ENCODE data around the gene KDM7A.
"Not testable (repeated sequence)": the region's sequence is repeated elsewhere in the genome, so short reads cannot be mapped to it uniquely, and the experiment has no call there.

The KDM7A gene, protein sequence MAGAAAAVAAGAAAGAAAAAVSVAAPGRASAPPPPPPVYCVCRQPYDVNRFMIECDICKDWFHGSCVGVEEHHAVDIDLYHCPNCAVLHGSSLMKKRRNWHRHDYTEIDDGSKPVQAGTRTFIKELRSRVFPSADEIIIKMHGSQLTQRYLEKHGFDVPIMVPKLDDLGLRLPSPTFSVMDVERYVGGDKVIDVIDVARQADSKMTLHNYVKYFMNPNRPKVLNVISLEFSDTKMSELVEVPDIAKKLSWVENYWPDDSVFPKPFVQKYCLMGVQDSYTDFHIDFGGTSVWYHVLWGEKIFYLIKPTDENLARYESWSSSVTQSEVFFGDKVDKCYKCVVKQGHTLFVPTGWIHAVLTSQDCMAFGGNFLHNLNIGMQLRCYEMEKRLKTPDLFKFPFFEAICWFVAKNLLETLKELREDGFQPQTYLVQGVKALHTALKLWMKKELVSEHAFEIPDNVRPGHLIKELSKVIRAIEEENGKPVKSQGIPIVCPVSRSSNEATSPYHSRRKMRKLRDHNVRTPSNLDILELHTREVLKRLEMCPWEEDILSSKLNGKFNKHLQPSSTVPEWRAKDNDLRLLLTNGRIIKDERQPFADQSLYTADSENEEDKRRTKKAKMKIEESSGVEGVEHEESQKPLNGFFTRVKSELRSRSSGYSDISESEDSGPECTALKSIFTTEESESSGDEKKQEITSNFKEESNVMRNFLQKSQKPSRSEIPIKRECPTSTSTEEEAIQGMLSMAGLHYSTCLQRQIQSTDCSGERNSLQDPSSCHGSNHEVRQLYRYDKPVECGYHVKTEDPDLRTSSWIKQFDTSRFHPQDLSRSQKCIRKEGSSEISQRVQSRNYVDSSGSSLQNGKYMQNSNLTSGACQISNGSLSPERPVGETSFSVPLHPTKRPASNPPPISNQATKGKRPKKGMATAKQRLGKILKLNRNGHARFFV

DNA sequence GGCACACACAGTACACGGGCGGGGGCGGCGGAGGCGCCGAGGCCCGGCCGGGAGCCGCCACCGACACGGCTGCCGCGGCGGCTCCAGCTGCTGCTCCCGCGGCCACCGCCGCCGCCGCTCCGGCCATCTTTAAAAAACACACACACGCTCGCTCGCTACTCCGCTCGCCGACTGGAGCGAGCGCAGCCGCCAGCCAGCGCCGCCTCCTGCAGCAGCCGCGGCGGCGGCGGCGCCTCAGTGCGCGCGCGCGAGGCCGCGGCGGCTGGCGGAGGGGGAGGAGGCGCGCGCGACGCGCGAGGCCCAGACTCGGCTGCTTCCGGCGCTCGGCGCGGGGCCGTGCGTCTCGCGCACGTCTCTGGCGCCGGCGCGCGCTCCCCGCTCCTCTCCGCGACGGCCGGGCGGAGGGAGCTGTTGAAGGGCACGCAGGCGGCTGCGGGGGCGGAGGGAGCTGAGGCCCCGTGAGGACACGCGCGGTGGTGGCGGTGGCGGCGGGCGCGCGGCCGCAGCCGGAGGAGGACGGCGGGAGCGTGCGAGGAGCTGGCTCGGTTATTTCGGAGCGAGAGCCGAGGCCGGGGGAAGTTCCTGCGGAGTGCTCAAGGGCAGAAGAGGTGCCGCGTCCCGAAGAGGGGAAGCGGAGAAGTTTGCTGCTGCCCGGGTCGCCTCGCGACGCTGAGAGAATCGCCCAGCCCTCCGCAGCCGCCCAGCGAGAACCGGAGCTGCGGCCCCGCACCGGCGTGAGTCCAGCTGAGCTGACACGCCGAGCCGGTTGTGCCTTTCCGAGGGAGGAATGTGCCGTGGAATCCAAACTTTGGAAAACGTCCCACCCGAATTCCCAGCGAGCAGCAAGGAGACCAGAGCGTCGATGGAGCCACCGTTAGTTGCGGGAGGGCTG lies at the start of gene KDM7A:
Gene KDM7A (minus strand): TSS at position 173 of the 892 bp plus-strand sequence. CDS start 46 bp downstream, at position 127.
- peak; percentile 92 for DNase-seq

DNA sequence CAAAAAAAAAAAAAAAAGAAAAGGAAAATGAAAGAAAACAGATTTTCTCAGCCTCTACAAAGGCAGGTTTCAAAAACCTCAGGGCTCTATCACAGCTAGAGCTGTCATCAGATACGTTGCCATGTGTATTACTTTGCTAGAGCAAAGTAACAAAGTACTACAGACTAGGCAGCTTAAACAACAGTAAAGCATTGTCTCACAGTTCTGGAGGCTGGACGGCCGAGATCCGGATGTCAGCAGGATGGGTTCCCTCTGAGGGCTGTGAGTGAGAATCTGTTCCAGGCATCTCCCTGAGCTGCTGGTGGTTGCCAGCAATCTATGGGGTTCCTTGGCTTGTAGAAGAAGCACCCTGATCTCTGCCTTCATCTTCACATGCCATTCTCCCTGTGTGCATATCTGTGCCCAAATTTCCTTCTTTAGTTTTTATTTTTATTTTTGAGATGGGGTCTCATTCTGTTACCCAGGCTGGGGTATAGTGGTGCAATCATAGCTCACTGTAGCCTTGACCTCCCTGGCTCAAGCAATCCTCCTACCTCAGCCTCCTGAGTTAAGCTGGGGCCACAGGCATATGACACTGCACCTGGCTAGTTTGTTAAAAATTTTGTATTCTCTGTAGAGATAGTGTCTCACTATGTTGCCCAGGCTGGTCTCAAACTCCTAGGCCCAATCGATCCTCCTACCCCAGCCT lies 48.9 kb upstream of the KDM7A start:
- no peak for DNase-seq

DNA sequence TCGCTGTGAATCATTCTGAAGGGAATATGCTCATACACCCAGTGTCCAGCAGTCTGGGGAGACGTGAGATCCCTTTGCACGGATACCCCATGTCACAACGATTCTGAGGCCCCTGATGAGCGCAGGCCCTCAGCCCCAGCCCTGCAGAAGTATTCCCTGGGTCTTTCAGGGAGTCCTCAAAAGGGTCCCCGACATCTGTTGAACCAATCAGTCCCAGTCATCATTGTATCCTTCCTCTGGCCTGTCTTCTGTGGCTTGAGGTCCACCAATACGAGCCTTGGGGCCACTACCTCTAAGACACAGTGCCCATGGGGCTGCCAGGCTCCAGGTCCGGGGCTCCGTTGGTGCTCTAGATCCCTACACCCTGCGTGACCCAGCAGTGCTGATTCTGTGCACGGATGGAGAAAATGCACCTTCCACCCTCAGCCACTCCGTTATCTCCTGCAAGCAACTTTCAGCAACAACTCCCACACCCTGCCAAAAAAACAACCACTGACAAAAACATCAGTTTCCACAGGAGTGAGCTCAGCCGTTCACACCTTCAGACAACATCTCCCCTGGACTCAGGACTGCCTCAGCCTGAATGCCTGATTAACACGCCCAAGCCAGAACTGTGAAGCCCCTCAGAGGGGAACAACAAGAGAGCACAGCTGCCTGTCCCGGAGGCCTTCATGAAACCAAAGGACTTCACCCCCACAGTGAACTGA lies 46.9 kb upstream of the KDM7A start:
- DNase-seq = no peak

DNA sequence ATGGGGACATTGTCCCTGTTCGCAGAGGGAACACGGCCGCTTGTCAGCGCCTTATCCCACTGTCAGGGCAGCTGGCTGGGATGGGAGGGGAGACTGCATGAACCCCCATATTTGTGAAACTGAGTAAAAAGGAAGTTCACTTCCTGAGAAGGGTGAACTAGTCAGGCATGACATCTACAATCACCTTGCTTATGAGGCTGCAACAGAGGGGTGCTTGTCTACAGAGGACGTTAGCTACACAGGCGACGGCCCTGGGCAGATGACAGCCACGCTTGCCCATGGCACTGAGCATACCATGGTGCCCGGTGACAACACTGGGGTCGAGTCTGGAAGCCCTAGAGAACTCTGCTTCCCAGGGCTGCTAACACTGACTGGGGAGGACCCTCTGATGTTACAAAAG lies 46.0 kb upstream of the KDM7A start:
- no peak for DNase-seq

DNA sequence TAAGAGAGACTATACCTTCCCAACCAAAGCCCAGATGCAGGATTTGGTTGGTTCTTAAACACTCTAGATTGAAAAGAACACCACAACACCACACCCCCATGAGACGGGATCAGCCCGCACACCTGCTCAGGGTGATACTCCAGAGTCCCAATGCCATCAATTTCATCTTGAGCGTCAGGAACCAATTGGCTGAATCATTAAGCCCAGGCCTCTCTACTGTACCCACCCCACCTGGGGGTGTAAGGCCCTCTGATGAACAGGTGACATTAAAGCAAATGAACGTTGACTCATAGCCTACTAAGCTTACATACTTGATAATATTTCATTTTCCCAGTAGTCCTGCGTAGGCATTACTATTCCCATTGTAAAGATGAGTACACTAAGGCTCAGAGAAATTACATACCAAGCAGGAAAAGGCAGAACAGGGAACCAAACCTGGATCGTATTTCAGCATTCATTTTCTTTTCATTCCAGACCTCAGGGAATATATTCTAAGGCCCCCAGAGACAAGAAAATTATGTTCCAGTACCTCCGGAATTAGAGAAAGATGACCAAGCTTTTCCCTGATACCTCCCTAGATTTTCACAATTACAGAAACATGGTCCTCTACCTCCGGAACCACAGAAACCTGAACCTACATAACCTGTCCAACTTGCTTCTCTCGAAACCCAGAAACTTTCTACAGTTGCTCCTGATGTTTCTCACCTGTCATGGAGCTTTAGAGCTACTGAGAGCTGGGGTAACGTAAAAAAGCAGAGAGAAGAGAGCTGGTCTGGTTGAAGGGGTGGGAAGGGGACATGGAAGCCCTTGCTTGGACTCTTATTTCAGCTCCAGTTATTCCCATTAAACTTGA lies 43.1 kb upstream of the KDM7A start:
- no peak for DNase-seq

DNA sequence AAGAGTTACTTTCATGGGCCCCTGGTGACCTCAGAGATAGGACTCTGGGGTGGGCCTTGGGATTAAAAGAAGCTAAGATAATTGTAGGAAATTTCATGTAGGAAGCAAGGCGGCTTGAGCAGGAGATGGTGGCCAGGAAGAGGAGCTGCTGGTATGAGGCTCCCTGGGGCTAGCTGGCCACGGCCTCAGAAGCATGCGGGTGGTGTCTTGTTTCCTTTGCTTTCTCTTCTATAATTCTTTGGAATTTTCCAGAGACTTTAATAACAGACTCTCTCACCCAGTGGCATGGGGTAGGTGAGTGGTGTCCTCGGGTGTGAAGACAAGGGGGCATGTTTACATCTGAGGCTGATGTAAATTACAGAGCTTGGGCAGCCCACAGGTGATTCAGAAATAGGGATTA lies 41.9 kb upstream of the KDM7A start:
- no peak for DNase-seq

DNA sequence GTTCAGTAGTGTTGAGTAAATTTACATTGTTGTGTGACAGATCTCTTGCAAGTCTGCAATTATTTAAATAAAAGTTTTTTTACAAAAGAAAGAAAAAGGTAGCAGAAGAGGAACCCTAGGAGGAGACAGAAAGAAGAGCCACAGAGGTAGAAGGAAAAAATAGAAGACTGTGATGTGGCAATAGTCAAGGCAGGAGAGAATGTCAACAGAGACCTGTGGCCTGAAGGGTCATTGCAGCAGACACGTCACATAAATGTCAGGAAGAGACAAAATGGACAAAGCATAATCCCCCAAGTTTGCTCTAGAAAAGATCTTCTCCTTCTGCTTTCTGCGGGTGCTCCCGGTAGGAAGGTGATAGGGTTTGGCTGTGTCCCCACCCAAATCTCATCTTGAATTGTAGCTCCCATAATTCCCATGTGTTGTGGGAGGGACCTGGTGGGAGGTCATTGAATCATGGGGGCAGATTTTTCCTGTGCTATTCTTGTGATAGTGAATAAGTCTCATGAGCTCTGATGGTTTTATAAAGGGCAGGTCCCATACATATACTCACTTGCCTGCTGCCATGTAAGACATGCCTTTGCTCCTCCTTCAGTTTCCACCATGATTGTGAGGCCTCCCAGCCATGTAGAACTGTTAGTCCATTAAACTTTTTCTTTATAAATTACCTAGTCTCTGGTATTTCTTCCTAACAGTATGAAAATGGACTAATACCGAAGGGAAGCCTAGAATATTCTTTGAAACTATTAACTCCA lies 41.1 kb upstream of the KDM7A start:
- DNase-seq = no peak

DNA sequence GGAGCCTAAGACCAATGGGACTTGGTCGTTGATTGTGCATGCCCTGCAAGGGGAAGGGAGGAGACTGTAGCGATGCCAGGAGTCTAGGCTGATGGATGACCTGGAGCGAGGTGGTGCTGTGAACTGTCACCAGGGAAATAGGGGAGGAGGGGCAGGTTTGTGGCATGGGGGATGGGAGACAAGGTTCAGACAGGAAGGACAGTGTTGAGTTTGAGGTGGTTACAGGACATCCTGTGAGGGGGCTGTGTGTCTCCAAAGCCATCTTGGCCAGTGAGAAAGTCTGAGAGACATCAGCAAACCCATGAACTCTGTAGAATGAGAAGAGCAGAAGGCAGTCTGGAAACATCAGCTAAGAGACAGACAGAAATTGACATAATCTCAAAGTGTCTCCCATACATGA lies 38.5 kb upstream of the KDM7A start:
- DNase-seq = no peak

DNA sequence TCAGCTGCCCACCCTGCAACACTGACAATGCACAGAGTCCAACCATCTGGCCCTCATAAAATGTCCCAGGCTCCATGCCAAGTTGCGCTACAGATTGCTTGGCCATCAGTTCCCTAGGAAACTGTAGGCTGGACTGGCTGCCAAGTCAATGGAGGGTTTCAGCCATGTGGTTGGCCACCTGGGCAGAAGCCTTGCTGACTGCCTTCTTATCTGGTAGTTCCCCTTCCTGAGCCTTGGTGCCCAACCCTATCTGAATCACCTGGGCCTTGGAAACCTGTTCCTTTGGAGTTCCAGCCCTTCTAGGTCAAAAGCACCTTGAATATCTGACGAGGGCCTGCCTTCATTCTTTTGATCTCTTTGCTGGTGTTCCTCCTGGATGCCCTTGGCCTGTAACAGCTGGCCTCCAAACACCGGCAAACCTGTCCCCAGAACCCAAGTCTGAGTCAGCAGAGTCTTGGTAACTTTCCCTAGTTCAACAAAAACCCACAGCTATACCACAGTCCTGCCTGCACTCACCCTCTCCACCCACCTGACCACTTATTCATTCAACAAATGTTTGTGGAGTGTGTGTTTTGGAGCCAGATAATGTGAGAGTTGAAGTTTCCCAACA lies 37.4 kb upstream of the KDM7A start:
- DNase-seq = no peak

DNA sequence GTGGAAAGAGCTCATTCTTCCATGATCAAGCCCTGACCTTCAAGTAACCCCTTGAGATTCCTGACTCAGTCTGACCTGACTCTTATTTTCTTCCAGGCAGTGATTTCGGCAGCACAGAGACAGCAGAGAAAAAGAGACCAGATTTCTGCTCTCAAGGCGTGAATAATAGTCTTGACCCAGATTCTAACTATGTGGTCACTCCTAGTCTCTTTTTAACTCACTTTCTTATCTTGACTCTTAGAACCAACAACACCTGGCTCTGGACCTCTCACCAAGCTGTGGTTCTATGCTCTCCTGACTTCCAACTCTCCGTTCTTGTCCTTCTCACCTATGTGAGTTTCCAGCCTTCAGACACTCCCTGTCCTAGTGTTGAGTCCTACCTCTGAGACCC lies 36.9 kb upstream of the KDM7A start:
- no peak for DNase-seq

DNA sequence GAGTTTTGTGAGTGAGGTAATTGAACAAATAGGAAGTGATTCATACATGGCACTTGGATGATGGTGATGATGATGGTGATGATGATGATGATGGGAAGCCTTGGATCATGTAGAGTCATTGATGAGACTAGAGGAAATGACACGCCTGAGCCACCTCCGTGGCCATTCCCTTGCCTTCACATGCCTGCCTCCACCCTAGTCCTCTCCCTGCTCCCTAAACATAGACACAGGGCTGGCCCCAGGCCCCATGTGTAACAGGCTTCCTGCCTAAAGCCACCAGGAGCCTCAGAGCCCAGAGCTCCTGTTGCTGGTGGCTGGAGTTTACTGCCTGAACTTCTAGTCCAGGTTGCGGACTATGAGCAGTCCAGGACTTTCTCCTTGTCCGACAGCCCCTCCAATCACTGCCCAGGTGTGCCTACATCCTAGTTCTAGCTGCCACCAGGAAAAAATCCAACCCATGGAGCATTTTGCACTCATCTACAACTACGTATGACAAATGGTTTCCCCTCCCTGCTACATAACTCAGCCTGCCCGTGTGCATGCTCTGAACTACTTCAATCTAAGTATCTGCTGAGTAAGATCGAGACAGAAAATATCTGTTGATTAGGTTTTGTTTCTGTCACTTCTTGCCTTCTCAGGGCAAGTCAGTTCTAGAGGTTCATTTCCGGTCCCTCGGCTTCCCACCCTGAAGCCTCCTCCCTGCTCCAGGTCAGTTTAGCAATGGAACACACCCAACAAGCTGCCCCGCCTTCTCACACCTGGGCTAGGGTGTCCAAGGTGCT lies 35.5 kb upstream of the KDM7A start:
- no peak for DNase-seq

DNA sequence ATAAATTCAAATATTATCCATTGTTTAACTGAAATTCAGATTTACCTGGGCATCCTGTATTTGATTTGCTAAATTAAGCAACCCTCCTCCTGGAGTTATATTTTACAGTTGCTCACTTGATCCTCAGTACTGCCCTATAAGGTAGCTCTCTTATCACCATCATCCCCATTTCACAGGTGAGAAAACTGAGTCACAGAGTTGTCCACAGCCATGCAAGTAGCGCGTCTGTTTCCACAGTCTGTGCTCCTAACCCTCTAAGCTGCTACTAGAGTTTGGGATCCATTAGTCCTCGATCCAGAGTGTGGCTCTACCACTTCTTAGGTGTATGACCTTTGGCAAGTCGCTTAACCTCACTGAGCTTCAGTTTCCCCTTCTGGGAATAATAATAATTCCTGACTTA lies 34.9 kb upstream of the KDM7A start:
- no peak for DNase-seq

DNA sequence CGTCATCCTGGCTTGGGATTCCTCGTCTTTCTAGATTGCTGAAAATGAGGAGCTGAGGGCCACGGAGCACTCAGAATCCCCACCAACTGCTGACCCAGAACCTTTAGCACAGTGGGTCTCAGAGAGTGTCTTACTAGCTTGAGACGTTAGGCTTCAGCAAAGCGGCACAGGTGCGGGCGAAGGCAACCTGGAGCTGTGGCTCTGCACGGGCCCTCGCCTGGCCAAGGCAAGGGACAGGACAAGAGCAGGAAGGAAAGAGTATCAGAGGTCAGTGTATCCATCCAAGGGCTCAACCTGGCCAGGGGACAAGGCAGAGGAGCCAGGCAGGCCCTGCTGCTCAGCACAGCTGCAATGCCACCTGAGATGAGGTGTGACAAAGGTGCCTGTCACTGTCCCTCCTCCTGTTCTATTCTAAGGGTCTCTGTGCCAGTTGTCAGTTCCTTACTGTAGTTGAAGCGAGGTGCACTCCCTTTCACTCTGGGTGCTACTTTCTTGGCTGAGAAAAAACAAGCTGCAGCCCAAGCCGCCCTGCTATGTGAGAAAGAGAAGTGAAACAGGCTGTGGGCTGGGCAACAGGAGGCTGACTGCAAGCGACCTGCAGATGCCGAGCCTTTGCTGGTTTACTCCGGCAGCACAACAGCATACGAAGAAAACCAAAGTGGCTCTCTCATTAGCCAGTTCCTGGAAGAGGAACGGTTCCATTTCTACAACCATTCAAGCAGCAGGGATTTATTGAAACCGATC lies 33.3 kb upstream of the KDM7A start:
- DNase-seq = no peak

DNA sequence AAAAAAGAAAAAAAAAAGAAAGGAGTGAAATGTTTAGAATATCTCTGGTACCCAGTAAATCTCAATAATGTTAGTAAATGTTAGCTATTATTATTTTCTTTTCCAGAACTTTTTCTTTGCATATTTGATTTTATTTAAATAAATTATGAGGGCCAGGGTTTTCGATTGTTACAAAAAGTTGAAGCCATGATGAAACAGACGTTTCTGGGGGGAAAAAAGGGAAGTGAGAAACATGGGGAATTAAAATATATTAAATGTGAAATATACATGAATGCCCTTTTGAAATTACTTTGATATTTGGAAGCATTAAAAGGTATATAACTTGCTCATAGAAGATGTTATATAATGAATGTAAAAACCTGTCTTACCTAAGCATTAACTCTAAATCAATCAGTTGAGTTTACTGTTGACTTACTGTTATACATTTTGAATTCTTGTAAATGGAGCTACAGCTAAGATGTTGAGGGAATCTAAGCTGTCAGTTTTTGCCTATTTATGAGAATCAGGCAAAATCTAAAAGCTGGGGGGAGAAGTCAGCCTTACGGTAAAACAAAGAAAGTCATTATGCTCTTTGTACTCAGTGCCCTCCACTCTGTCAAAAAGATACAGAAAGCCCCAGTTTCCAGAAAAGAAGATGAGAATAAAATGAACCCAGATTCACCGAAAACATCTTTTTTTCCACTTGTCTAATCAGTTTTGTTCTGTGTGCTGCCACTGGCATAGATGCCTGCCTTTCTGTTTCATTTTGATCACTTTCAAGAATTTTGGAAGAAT lies 30.0 kb upstream of the KDM7A start:
- no peak for DNase-seq

DNA sequence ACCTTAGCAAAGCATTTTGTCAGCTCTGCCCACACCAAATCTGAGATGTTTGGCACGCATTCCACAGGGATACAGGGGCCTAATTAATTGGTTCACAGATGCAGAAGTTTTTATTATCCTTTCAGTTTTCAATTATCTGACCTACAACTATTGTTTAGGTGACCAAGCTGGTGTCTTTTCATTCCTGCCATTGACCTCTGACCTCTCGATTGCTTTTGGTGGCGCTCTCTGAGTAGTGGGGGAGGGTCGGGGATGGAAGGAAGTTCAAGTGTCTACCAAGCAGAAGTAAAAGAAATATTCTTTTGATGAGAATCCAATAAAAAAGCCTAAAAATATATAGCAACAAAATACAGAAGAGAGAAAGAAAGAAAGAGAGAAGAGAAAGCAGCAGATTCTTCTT lies 28.8 kb upstream of the KDM7A start:
- no peak for DNase-seq

DNA sequence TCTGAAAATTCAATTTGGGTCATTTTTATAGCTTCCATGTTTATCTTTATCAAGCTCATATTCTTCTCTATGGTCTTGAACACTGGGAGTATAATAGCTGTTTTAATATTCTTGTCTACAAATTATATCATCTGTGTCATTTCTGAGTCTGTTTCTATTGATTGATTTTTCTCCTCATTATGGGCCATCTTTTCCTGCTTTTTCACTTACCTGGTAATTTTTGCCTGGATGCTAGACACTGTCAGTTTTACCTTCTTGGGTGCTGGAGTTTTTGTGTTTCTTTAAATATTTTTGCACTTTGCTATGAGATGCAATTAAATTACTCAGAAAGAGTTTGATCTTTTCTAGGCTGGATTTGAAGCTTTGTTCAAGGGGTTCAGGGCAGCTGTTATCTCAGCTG lies 26.8 kb upstream of the KDM7A start:
- no peak for DNase-seq

DNA sequence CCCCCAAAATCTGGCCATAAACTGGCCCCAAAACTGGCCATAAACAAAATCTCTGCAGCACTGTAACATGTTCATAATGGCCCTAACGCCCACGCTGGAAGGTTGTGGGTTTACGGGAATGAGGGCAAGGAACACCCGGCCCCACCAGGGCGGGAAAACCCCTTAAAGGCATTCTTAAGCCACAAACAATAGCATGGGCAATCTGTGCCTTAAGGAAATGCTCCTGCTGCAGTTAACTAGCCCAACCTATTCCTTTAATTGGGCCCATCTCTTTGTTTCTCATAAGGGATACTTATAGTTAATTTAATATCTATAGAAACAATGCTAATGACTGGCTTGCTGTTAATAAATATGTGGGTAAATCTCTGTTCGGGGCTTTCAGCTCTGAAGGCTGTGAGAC lies 26.2 kb upstream of the KDM7A start:
- DNase-seq = not testable (repeated sequence)
